Mesenchymal stem cell (in vitro differentiated cells and primary cell): Measurements from ENCODE around the gene WNT6.

Experiments used
- DNase-seq: peaks from one replicate; pipeline ENCODE4 v3.0.0-alpha.2; 2013
- H2AFZ ChIP-seq: one replicate; pipeline ENCODE4 v1.6.1; 2013; ENCODE audit warnings: low read depth, mild to moderate bottlenecking, control low read depth, inconsistent platforms, low read length, moderate library complexity
- H2AK5ac ChIP-seq: 2 replicates; pipeline ENCODE4 v1.6.1; 2013; ENCODE audit warnings: low read length, moderate library complexity, mild to moderate bottlenecking, inconsistent platforms; ENCODE audit not compliant: severe bottlenecking
- H2BK120ac ChIP-seq: one replicate; pipeline ENCODE4 v1.6.1; 2013; ENCODE audit warnings: low read depth, mild to moderate bottlenecking, inconsistent platforms, low read length, moderate library complexity
- H2BK12ac ChIP-seq, 2 experiments: one replicate each; pipeline ENCODE4 v1.6.1; 2013; ENCODE audit warnings: inconsistent platforms in 2 of 2, low read length in 2 of 2, mild to moderate bottlenecking in 2 of 2, moderate library complexity in 2 of 2, control low read depth in 1 of 2
- H2BK15ac ChIP-seq: one replicate; pipeline ENCODE4 v1.6.1; 2013; ENCODE audit warnings: mild to moderate bottlenecking, low read depth, inconsistent platforms; ENCODE audit not compliant: poor library complexity, severe bottlenecking
- H2BK5ac ChIP-seq: 2 replicates; pipeline ENCODE4 v1.6.1; 2013; ENCODE audit warnings: low read depth, mild to moderate bottlenecking, low read length, control low read depth, inconsistent platforms; ENCODE audit not compliant: poor library complexity, severe bottlenecking
- H3K14ac ChIP-seq, 2 experiments: one replicate each; pipeline ENCODE4 v1.6.1; 2013; ENCODE audit warnings: inconsistent platforms in 2 of 2, low read length in 2 of 2, control low read depth in 1 of 2, mild to moderate bottlenecking in 1 of 2, moderate library complexity in 1 of 2
- H3K18ac ChIP-seq, 2 experiments: one replicate each; pipeline ENCODE4 v1.6.1; 2013; ENCODE audit warnings: inconsistent platforms in 2 of 2, low read length in 2 of 2, control low read depth in 1 of 2, low read depth in 1 of 2, mild to moderate bottlenecking in 1 of 2
- H3K23ac ChIP-seq, 2 experiments: one replicate each; pipeline ENCODE4 v1.6.1; 2013; ENCODE audit warnings: inconsistent platforms in 2 of 2, low read length in 2 of 2, mild to moderate bottlenecking in 2 of 2, moderate library complexity in 2 of 2, control low read depth in 1 of 2
- H3K27ac ChIP-seq: 2 replicates; pipeline ENCODE4 v1.5.1; 2013; ENCODE audit warnings: mild to moderate bottlenecking, moderate library complexity, low read length, control low read depth, inconsistent platforms; ENCODE audit not compliant: poor library complexity, severe bottlenecking
- H3K27me3 ChIP-seq, 2 experiments: 2 replicates each; pipeline versions ENCODE4 v1.6.1 to v1.7.0; 2013; ENCODE audit warnings: low read length in 2 of 2, mild to moderate bottlenecking in 2 of 2, moderate library complexity in 2 of 2, control low read depth in 1 of 2, inconsistent platforms in 1 of 2; ENCODE audit not compliant: control insufficient read depth in 1 of 2, insufficient read depth in 1 of 2
- H3K36me3 ChIP-seq, 2 experiments: 2 replicates each; pipeline versions ENCODE4 v1.6.1 to v1.7.0; 2013; ENCODE audit warnings: low read length in 2 of 2, control low read depth in 1 of 2, inconsistent platforms in 1 of 2, low read depth in 1 of 2, mild to moderate bottlenecking in 1 of 2; ENCODE audit not compliant: insufficient read depth in 2 of 2, control insufficient read depth in 1 of 2
- H3K4ac ChIP-seq, 2 experiments: one replicate each; pipeline ENCODE4 v1.6.1; 2013; ENCODE audit warnings: inconsistent platforms in 2 of 2, low read length in 2 of 2, mild to moderate bottlenecking in 2 of 2, moderate library complexity in 2 of 2, control low read depth in 1 of 2, low read depth in 1 of 2
- H3K4me1 ChIP-seq: 2 replicates; pipeline ENCODE4 v1.6.1; 2013; ENCODE audit warnings: low read depth, low read length, control low read depth; ENCODE audit not compliant: control insufficient read depth, insufficient read depth
- H3K4me2 ChIP-seq: 2 replicates; pipeline ENCODE4 v1.6.1; 2013; ENCODE audit warnings: low read length, mild to moderate bottlenecking, inconsistent platforms; ENCODE audit not compliant: poor library complexity, severe bottlenecking
- H3K4me3 ChIP-seq, 2 experiments: 2 replicates each; pipeline versions ENCODE4 v1.5.1 to v1.7.0; 2013; ENCODE audit warnings: low read length in 2 of 2, mild to moderate bottlenecking in 2 of 2, control low read depth in 1 of 2, low read depth in 1 of 2; ENCODE audit not compliant: insufficient read depth in 1 of 2
- H3K79me1 ChIP-seq: replicated peaks from 2 replicates; pipeline ENCODE4 v1.6.1; 2013; ENCODE audit warnings: mild to moderate bottlenecking, control low read depth, low read length, inconsistent platforms; ENCODE audit not compliant: poor library complexity, severe bottlenecking
- H3K9ac ChIP-seq: 2 replicates; pipeline ENCODE4 v1.7.0; 2013; ENCODE audit warnings: mild to moderate bottlenecking, low read length, moderate library complexity
- H3K9me3 ChIP-seq: 2 replicates; pipeline ENCODE4 v1.7.0; 2013; ENCODE audit warnings: mild to moderate bottlenecking, low read length; ENCODE audit not compliant: control insufficient read depth
- H4K8ac ChIP-seq: one replicate; pipeline ENCODE4 v1.6.1; 2013; ENCODE audit warnings: inconsistent platforms, mild to moderate bottlenecking, low read length, moderate library complexity
- H4K91ac ChIP-seq: one replicate; pipeline ENCODE4 v1.6.1; 2013; ENCODE audit warnings: mild to moderate bottlenecking, low read length, inconsistent platforms
- WGBS: methylation state at CpG from one replicate; pipeline ENCODE4 v1.1.7; 2013; ENCODE audit warnings: mixed read lengths; 5-methylcytosine and 5-hydroxymethylcytosine counted together

Gene WNT6

DNA sequence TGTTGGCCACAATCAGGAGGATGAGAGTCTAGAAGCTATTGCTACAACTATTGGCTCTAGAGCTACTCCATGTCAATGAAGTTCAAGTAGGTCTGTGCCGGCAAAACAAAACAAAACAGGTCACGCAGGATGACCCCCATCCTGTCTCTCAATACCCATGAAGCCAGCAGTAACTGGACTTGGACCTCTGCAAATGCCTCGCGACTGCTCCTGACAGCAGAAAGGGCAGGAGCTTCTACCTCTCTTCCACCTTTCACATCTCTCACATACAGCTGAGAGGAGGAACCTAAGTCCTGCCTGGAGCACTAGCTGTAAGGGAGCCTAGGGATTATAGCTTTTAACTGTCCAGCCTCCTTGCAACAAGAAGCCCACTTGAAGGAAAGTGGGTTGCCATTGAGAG lies 44.0 kb upstream of the WNT6 start:
- peaks cover 6% of the 10 kb centered on the region for H3K79me1 ChIP-seq
- peaks cover 38 to 58% of the 10 kb centered on the region in 2 experiments for H3K36me3 ChIP-seq
- no peak overlapping the region for H2BK5ac ChIP-seq
- no peak overlapping the region for H4K8ac ChIP-seq
- H3K9ac ChIP-seq = no peak overlapping the region
- H2BK120ac ChIP-seq = no peak overlapping the region
- WGBS = 94% methylated on average over 4 of the region's 4 CpGs
- H3K23ac ChIP-seq = no peak overlapping the region
- no peak for DNase-seq
- H2AK5ac ChIP-seq = no peak overlapping the region
- H2BK12ac ChIP-seq = no peak overlapping the region
- H3K4ac ChIP-seq = no peak overlapping the region
- H3K27me3 ChIP-seq = peaks cover 0 to 17% of the 10 kb centered on the region in 2 experiments
- no peak overlapping the region for H3K27ac ChIP-seq
- no peak overlapping the region for H3K14ac ChIP-seq
- no peak overlapping the region for H3K4me3 ChIP-seq
- H3K9me3 ChIP-seq = no peaks in the 10 kb centered on the region
- peaks cover 2% of the 10 kb centered on the region for H3K4me1 ChIP-seq
- no peak overlapping the region for H3K18ac ChIP-seq
- no peak overlapping the region for H2BK15ac ChIP-seq
- no peak overlapping the region for H4K91ac ChIP-seq
- no peak overlapping the region for H3K4me2 ChIP-seq
- H2AFZ ChIP-seq = no peak overlapping the region

GRCh38 chr2:218816561-218817011 lies 43.0 kb upstream of the WNT6 start:
- Histone ChIP-seq H3K4me1 (no peaks in the 10 kb centered on the region), H2BK5ac (no peak overlapping the region), H3K9me3 (no peaks in the 10 kb centered on the region), H3K4ac (no peak overlapping the region), H3K4me3 (no peak overlapping the region), H3K23ac (no peak overlapping the region), H2AFZ (no peak overlapping the region), H3K9ac (no peak overlapping the region), H3K27ac (no peak overlapping the region), H3K36me3 (peaks cover 38 to 60% of the 10 kb centered on the region in 2 experiments), H3K79me1 (peaks cover 2% of the 10 kb centered on the region), H3K18ac (no peak overlapping the region), H2BK15ac (no peak overlapping the region), H4K8ac (no peak overlapping the region), H4K91ac (no peak overlapping the region), H2AK5ac (no peak overlapping the region), H2BK120ac (no peak overlapping the region), H3K27me3 (peaks cover 0 to 24% of the 10 kb centered on the region in 2 experiments), H3K4me2 (no peak overlapping the region), H2BK12ac (no peak overlapping the region), H3K14ac (no peak overlapping the region)
- DNase-seq = no peak
- WGBS = 87% methylated on average over 2 of the region's 2 CpGs

- H2BK5ac ChIP-seq = no peak overlapping the region
- no peaks in the 10 kb centered on the region for H3K4me1 ChIP-seq
- H3K27me3 ChIP-seq = peaks cover 0 to 22% of the 10 kb centered on the region in 2 experiments
- H3K79me1 ChIP-seq = no peaks in the 10 kb centered on the region
- H3K4me3 ChIP-seq = no peak overlapping the region
- no peak overlapping the region for H2BK120ac ChIP-seq
- peaks cover 21 to 42% of the 10 kb centered on the region in 2 experiments for H3K36me3 ChIP-seq
- H3K23ac ChIP-seq = no peak overlapping the region
- WGBS = 98% methylated on average over 7 of the region's 7 CpGs
- no peak for DNase-seq
- no peak overlapping the region for H4K8ac ChIP-seq
- H3K4ac ChIP-seq = no peak overlapping the region
- no peak overlapping the region for H2BK15ac ChIP-seq
- no peak overlapping the region for H3K4me2 ChIP-seq
- no peak overlapping the region for H3K14ac ChIP-seq
- H2AK5ac ChIP-seq = no peak overlapping the region
- no peak overlapping the region for H3K9ac ChIP-seq
- H3K18ac ChIP-seq = no peak overlapping the region
- no peak overlapping the region for H4K91ac ChIP-seq
- no peak overlapping the region for H2BK12ac ChIP-seq
- no peaks in the 10 kb centered on the region for H3K9me3 ChIP-seq
- H3K27ac ChIP-seq = no peak overlapping the region
- no peak overlapping the region for H2AFZ ChIP-seq
These were observed 40.5 kb upstream of the WNT6 start for GRCh38 chr2:218819093-218819492.

DNA sequence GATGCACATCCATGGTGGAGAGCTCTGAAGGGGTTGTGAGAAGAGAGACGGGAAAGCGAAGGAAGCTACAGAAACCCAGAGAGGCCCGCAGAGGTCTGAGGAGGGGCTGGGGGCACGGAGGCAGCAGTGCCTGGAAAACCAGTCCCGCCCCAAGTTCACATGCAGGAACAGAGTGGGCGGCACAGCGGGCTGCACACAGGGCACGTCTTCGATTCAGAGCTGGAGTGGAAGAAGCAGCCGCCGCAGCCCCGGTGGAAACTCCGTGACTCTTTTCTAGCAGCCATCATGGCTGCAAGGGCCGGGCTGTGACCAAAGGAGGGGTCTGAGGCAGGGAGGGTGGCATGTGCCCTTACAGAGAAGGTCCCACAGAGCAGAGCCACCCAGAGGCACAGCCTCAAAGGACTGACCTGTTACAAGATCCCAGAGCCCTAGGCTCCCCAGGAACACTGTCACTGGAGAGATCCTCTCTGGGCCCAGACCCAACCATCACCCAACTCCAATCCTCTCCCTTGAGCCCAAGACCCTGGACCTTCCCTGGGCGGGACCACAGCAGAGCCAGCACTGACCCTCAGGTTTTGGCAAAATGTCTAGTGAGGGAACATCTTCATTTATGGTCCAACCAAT lies 38.7 kb upstream of the WNT6 start:
- 95% methylated on average over 15 of the region's 15 CpGs for WGBS
- Histone ChIP-seq H3K4me2 (no peak overlapping the region), H2BK5ac (no peak overlapping the region), H3K36me3 (peaks cover 7 to 27% of the 10 kb centered on the region in 2 experiments), H2BK120ac (no peak overlapping the region), H3K4ac (no peak overlapping the region), H3K79me1 (no peaks in the 10 kb centered on the region), H3K27ac (no peak overlapping the region), H3K18ac (no peak overlapping the region), H3K9me3 (no peaks in the 10 kb centered on the region), H3K4me3 (no peak overlapping the region), H2BK15ac (no peak overlapping the region), H2AK5ac (no peak overlapping the region), H4K91ac (no peak overlapping the region), H2AFZ (no peak overlapping the region), H3K14ac (no peak overlapping the region), H2BK12ac (no peak overlapping the region), H3K4me1 (no peaks in the 10 kb centered on the region), H3K23ac (no peak overlapping the region), H3K27me3 (peaks cover 0 to 19% of the 10 kb centered on the region in 2 experiments), H3K9ac (no peak overlapping the region), H4K8ac (no peak overlapping the region)
- DNase-seq = no peak
